HG03095 (cell line): ENCODE data around the gene MADCAM1.

Source experiments
- ATAC-seq: cut with Tn5 transposase; IDR thresholded peaks from one replicate; pipeline ENCODE4 v1.9.1; 2021; ENCODE audit warnings: moderate library complexity; ENCODE audit not compliant: unreplicated experiment

MADCAM1 gene

GRCh38 chr19:507286-508203 is 11.3 kb downstream of the MADCAM1 start, which contains the start of gene TPGS1:
Gene TPGS1, plus strand, starts transcription at chr19:507497. Its CDS starts 10 bp downstream, at chr19:507507.
- ATAC-seq = peak; percentile 41

DNA sequence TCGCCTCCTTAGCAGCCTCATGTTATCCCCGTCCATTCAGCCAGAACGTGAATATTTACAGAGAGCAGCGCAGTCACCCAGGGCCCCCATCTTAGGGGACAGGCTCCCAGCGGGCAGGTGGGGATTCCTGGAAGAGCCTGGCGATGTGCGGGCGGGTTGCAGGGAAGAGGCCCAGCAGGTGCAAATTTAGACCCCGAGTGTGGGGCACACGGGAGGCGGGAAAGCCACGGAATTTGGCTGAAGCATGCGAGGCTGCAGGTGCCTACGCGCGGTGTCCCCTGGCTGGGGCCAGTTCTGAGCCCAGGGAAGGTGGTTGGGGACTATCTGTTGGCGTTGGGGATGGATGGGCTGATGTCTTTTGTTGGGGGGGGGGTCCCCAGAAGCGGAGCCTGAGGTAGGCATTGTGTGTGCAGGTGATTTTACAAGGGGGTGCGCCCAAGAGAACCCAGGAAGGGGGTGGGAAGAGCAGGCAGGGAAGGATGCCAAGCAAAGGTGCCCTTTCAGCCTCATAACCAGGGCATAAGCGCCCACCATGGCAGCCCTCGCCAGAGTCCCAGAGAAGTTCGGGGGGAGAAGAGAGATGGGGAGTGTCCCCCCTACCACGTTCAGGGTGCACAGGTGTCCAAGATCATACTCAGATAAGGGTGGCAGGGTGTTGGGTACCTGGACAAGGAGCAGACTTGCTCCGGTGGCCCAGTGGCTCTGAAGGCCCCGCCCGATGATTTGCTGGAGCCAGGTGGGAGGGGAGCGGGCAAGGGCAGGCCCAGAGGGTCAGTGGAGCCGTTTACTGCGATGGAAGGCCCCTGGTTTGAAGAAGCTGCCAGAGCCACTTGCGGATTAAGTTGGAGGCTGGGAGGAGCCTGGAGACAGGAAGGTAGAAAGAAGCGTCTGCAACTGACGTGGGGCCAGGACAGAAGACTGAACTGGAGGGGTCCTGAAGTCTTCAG is 12.2 kb downstream of the MADCAM1 start:
- ATAC-seq = no peak

GRCh38 chr19:510606-511100 is 14.4 kb downstream of the MADCAM1 start:
- peak; percentile 26 for ATAC-seq

DNA sequence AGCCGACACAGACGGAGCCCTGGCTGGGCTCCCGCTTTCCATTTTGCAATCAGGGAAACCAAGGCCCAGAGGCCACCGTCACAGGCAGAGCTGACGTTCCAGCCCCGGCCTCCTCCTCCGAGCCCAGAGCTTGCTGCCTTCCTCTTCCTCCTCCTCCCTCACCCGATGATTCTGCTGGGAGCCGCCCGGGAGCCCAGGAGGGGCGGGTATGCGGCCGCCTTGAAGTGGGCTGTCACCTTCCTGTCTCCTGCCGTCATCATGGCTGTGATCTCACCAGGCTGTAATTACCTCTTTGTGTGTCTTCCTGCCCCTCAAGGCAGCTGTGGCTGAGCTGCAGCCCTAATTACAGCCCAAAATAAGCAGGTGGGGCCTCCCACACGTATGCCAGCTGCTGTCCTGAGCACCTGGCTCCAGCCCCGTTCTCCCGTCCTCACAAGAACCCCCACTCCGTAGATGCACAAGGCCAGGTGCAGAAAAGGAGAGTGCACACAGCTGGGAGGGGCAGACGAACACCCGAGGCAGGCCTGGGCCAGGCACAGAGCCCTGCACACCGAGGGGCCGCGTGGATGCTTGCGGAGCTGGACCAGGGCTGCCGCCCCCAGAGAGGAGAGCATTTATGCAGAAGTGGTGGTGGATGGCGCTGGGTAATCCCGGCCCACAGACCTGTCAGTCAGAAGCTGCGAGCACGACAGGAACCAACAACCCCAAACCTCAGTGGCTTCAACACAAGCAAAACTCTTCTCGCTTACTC is 15.0 kb downstream of the MADCAM1 start:
- ATAC-seq = no peak

- no peak for ATAC-seq
These were observed 16.5 kb downstream of the MADCAM1 start for GRCh38 chr19:512547-513365.

DNA sequence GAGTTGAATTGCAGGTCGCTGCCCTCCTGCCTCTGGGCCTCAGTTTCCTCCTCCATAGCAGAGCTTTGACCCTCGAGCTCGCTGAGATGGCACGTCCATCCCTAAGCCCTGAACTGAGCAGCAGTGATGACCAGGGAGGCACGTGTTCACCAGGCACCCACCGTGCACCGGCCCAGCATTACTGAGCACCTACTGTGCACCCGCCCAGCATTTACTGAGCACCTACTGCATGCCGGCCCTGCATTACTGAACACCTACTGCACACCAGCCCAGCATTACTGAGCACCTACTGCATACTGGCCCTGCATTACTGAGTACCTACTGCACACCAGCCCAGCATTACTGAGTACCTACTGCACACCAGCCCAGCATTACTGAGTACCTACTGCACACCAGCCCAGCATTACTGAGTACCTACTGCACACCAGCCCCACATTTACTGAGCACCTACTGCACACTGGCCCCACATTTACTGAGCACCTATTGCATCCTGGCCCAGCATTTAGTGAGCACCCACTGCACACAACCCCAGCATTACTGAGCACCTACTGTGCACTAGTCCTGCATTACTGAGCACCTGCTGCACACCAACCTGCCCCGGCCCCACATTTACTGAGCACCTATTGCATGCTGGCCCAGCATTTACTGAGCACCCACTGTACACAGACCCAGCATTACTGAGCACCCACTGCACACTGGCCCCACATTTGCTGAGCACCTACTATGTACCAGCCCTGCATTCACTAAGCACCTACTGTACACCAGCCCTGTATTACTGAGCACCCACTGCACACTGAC is 17.3 kb downstream of the MADCAM1 start:
- ATAC-seq = no peak

DNA sequence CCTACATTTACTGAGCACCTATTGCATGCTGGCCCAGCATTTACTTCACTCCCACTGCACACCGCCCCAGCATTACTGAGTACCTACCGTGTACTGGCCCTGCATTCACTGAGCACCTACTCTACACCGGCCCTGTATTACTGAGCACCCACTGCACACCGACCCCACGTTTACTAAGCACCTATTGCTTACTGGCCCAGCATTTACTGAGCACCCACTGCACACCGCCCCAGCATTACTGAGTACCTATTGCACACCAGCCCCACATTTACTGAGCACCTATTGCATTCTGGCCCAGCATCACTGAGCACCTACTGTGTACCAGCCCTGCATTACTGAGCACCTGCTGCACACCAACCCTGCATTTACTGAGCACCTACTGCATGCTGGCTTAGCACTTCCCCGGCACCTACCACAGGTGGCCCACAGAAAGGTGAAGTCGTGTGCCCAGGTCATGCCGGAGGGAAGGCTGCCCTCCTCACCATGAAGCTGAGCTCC is 17.9 kb downstream of the MADCAM1 start:
- no peak for ATAC-seq

- ATAC-seq = no peak
These were observed 21.7 kb downstream of the MADCAM1 start for GRCh38 chr19:517721-518597.

DNA sequence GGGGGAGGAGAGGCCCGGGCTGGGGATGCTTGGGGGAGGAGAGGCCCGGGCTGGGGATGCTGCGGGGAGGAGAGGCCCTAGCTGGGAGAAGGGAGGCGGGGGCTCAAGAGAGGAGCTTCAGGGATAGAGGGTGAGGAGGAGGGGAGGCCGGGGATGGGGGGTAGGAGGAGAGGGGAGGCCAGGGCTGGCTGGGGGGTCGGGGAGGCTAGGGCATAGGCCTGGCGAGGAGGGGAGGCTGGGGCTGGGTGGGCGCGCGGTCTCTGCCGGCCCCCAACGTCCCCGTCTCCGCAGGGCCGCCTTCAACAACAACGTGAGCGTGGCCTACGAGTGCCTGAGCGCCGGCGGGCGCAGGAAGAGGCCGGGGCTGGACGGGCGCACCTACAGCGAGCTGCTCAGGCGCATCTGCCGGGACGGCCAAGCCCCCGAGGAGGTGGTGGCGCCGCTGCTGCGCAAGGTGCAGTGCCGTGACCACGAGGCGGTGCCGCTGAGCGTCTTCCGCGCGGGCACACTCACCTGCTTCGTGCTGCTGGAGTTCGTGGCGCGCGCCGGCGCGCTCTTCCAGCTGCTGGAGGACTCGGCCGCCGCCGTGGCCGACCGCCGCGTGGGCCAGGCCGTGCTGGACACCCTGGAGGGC is 22.4 kb downstream of the MADCAM1 start:
- ATAC-seq = no peak

DNA sequence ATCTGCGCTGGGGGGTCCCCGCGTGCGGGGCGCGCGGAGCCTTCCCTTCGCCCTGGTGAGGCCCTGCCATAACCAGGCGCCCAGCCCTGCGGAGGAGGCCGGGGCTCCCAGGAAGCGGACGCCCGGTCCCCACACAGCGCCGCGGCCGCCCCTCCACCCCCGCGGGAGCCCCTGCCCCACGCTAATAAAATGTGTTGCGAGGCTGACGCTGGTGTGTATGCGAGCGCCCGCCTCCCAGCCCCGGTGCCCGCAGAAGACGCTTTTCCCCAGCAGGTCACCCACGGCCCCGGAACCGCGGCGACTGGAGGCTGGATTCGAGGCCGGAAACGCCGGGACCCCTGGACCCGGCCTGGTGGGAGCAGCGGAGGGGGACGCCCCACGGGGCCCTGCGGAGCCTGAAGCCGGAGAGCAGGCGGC is 23.2 kb downstream of the MADCAM1 start:
- ATAC-seq = no peak

GRCh38 chr19:522726-523125 is 26.4 kb downstream of the MADCAM1 start:
- no peak for ATAC-seq

DNA sequence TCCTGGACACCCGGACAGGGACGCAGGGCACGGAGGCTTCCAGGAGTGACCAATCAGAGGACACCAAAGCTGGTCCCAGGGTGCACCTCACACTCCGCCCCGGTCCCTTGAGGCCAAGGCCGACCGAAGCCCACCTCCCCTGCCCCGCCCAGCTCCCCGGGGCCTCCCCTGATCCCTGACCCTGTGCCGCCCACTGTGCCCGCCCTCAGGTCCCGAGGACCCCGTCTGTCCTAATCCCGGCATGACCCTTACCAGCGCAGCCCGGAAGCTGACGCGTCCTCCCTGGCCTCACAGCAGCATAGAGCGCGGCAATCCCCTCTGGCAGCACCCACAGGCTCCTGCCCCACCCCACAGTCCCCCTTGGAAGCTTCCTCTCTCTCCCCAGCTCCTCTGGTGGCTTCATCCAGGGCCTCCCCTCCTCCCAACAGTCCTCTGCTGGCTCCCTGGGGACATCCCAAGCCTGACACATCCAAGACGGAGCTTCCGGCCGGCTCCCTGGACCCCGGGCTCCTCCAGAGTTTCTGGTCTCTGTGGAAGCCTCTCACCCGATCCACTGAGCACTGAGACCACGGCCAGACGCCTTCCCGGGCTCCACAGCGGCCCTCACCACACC is 27.9 kb downstream of the MADCAM1 start:
- ATAC-seq = no peak

GRCh38 chr19:525029-525428 is 28.7 kb downstream of the MADCAM1 start:
- ATAC-seq = no peak

DNA sequence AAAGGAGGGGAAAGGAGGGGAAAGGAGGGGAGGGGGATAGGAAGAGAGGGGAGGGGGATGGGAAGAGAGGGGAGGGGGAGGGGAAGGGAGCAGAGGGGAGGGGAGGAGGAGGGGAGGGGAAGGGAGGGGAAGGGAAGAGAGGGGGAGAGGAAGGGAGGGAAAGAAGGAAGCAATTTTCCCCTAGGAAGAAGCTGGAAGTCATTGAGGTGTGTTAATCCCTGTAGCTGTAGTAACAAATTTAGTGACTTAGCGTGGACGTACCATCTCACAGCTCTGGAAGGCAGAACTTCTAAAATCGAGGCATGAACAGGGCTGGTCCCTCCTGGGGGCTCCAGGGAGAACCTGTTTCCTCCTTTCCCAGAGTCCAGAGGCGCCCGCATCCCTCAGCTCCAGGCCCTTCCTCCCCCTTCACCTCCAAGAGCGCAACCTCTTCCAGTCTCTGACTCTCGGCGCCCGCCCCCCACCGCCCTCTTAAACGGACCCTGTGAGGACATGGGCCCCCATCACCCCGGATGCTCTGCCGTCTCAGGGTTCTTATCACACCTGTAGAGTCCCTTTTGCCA is 29.7 kb downstream of the MADCAM1 start:
- no peak for ATAC-seq

GRCh38 chr19:530134-531008 is 34.1 kb downstream of the MADCAM1 start:
- no peak for ATAC-seq
